OCI-LY3 (cell line): ENCODE results near the gene PURB.

Experiments
- EZH2phosphoT487 ChIP-seq: fragments of 200-600 bp; shearing (Covaris generic); IDR thresholded peaks from 2 replicates; pipeline ENCODE4 v1.6.1; 2018; ENCODE audit warnings: antibody characterized with exemption, mixed run types, low read depth
- TF ChIP-seq, protein P1 (sequence below): fragments of 200-600, 300-600 bp; sonication (generic); IDR thresholded peaks from 2 replicates; pipeline ENCODE4 v1.5.1; 2014; ENCODE audit warnings: antibody characterized with exemption, low read length, low read depth

DNA sequence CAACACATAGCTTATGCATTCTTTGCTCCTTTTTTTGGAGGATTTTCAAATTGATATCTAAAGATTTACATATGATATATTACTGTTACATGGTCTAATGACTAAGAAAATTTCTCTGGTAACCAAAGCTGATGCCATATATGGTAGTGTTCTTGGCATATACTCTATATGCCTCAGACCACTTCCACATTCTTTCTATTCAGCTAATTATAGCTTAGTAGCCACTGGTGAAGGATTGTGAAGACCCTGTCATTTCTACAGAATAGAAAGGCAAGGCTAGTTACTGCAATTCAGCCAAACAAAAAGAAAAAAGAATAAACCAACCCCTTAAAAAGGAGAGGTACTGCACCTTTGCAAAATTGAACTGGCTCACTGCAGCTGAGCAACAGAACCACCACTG lies 3.7 kb downstream of the PURB start:
- TF ChIP-seq, protein P1, sequence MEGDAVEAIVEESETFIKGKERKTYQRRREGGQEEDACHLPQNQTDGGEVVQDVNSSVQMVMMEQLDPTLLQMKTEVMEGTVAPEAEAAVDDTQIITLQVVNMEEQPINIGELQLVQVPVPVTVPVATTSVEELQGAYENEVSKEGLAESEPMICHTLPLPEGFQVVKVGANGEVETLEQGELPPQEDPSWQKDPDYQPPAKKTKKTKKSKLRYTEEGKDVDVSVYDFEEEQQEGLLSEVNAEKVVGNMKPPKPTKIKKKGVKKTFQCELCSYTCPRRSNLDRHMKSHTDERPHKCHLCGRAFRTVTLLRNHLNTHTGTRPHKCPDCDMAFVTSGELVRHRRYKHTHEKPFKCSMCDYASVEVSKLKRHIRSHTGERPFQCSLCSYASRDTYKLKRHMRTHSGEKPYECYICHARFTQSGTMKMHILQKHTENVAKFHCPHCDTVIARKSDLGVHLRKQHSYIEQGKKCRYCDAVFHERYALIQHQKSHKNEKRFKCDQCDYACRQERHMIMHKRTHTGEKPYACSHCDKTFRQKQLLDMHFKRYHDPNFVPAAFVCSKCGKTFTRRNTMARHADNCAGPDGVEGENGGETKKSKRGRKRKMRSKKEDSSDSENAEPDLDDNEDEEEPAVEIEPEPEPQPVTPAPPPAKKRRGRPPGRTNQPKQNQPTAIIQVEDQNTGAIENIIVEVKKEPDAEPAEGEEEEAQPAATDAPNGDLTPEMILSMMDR = no peak
- TF ChIP-seq EZH2phosphoT487 = no peak
